Muscle layer of colon (tissue), 2 donors: ENCODE results near the gene ZDHHC8.

ENCODE experiments used
- H3K27ac ChIP-seq: one replicate; pipeline ENCODE4 v1.7.0; 2013; ENCODE audit warnings: low read depth, mild to moderate bottlenecking, low read length, moderate library complexity
- H3K27me3 ChIP-seq, 2 donors: one replicate each; pipeline ENCODE4 v1.7.0; 2013; ENCODE audit warnings: low read length in 2 of 2, mild to moderate bottlenecking in 2 of 2; ENCODE audit not compliant: insufficient read depth in 2 of 2, control insufficient read depth in 1 of 2
- H3K36me3 ChIP-seq: one replicate; pipeline ENCODE4 v1.7.0; 2013; ENCODE audit warnings: mild to moderate bottlenecking, low read length; ENCODE audit not compliant: insufficient read depth
- H3K4me1 ChIP-seq: one replicate; pipeline ENCODE4 v1.7.0; 2013; ENCODE audit warnings: mild to moderate bottlenecking, low read length; ENCODE audit not compliant: insufficient read depth
- H3K4me3 ChIP-seq, 2 donors: one replicate each; pipeline ENCODE4 v1.7.0; 2013; ENCODE audit warnings: low read length in 2 of 2, low read depth in 1 of 2, mild to moderate bottlenecking in 1 of 2, moderate library complexity in 1 of 2
- H3K9ac ChIP-seq: one replicate; pipeline ENCODE4 v1.7.0; 2013; ENCODE audit warnings: low read length
- H3K9me3 ChIP-seq: one replicate; pipeline ENCODE4 v1.7.0; 2013; ENCODE audit warnings: mild to moderate bottlenecking, low read length
- donor health status: abdominal sarcoma.
- donor health status: Adenocarcinoma of cecum.

ZDHHC8 gene

DNA sequence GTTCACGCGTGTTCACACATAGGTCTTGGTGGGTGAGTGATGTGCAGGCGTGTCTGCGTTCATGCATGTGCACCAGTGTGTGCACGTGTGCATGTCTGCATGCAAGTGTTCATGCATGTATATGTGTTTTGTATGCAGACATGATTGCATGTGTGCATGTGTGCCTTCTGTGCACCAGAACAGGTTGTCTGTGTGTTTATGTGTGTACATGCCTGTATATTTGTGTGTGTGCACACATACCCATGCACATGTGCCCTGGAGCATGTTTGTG is 4.9 kb downstream of the ZDHHC8 start:
- Histone ChIP-seq H3K27me3 (no peaks in the 10 kb centered on the region), H3K36me3 (no peaks in the 10 kb centered on the region), H3K4me3 (no peak overlapping the region), H3K9ac (no peak overlapping the region), H3K27ac (no peak overlapping the region), H3K4me1 (peaks cover 60% of the 10 kb centered on the region), H3K9me3 (no peaks in the 10 kb centered on the region)

GRCh38 chr22:20137113-20137512 is 5.5 kb downstream of the ZDHHC8 start:
- Histone ChIP-seq H3K36me3 (no peaks in the 10 kb centered on the region), H3K4me1 (peaks cover 60% of the 10 kb centered on the region), H3K27ac (no peak overlapping the region), H3K9me3 (no peaks in the 10 kb centered on the region), H3K27me3 (no peaks in the 10 kb centered on the region), H3K4me3 (no peak overlapping the region), H3K9ac (no peak overlapping the region)

DNA sequence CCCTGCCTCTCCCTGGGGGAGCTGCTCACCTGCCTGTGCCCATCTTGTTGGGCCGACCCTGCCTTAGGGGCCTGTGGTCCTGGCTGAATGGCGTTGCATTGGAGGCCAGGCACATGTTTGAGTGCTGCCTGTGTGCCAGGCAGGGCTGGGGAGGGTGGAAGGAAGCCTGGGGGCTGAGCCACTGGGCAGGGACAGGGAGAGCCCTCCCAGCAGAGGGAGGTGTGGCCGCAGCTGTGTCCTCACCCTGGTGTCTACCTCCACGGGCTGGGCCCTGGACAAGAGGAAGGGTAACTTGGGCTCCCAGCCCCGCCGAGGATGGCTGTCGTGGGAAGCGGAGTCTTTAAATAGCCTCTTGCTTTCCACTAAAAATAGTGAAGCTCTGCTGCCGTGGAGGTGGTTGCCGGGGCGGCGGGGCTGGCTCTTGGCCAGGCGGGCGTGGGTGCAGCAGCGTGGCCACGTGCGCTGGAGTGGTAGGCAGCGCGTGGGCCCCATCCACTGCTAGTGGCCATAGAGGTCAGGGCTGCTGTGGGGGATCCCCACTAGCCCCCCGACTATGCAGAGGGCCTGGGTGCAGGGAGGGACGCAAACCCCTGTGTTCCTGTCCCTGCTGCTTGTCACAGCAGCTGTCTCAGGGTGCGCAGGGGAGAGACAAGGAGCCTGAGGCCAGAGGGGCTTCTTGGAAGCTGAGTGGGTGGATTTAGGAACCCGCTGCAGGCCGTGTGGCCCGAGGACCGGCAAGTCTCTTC is 6.2 kb downstream of the ZDHHC8 start:
- H3K36me3 ChIP-seq = no peaks in the 10 kb centered on the region
- no peaks in the 10 kb centered on the region for H3K9me3 ChIP-seq
- H3K4me1 ChIP-seq = peaks cover 55% of the 10 kb centered on the region
- H3K4me3 ChIP-seq = no peak overlapping the region
- H3K27ac ChIP-seq = no peak overlapping the region
- no peak overlapping the region for H3K9ac ChIP-seq
- no peaks in the 10 kb centered on the region for H3K27me3 ChIP-seq

DNA sequence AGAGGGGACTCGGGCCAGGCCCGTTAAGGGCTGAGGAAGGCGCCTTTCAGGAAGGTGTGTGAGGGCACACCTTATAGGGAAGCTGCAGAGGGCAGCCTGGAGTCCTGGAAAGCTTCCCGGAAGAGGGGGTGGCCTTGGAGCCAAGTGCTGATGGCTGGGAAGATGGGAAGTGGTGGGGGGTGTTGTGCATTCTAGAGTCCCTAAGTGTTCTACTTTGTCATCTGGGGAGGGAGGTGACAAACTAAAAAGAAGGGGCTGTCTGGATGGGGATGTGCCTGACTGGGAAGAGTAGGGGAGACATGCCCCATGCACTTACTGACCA is 6.8 kb downstream of the ZDHHC8 start:
- Histone ChIP-seq H3K4me1 (peaks cover 50% of the 10 kb centered on the region), H3K27ac (no peak overlapping the region), H3K9ac (no peak overlapping the region), H3K4me3 (no peak overlapping the region), H3K27me3 (no peaks in the 10 kb centered on the region), H3K9me3 (no peaks in the 10 kb centered on the region), H3K36me3 (no peaks in the 10 kb centered on the region)

GRCh38 chr22:20138868-20139267 is 7.3 kb downstream of the ZDHHC8 start:
- H3K36me3 ChIP-seq = no peaks in the 10 kb centered on the region
- peaks cover 45% of the 10 kb centered on the region for H3K4me1 ChIP-seq
- H3K27me3 ChIP-seq = no peaks in the 10 kb centered on the region
- H3K27ac ChIP-seq = no peak overlapping the region
- H3K9me3 ChIP-seq = no peaks in the 10 kb centered on the region
- no peak overlapping the region for H3K4me3 ChIP-seq
- H3K9ac ChIP-seq = no peak overlapping the region

DNA sequence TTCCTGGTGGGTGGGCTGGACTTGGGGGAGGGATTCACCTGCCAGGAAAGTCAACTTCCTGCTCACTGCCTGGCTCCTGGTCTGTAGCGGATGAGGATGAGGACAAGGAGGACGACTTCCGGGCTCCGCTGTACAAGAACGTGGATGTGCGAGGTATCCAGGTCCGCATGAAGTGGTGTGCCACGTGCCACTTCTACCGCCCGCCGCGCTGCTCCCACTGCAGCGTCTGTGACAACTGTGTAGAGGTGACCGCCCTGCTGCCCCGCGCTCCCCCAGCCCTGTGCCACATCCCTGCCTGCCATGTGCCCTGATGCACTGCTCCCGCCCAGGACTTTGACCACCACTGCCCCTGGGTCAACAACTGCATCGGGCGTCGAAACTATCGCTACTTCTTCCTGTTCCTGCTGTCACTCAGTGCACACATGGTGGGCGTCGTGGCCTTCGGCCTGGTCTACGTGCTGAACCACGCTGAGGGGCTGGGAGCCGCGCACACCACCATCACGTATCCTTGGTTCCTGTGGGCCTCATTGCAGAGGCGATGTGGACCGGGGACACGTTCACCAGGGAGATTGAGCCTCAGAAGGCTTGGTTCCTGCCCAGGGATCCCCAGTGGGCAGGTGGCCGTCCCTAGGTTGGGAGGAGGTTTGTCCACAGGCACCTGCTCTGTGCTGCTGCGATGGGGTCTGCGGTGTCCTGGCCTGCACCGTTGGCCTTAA is 7.9 kb downstream of the ZDHHC8 start:
- Histone ChIP-seq H3K36me3 (no peaks in the 10 kb centered on the region), H3K4me1 (peaks cover 38% of the 10 kb centered on the region), H3K9me3 (no peaks in the 10 kb centered on the region), H3K9ac (no peak overlapping the region), H3K27me3 (no peaks in the 10 kb centered on the region), H3K27ac (no peak overlapping the region), H3K4me3 (no peak overlapping the region)

GRCh38 chr22:20140107-20140445 is 8.5 kb downstream of the ZDHHC8 start:
- H3K4me3 ChIP-seq = no peak overlapping the region
- H3K36me3 ChIP-seq = no peaks in the 10 kb centered on the region
- no peaks in the 10 kb centered on the region for H3K27me3 ChIP-seq
- H3K9ac ChIP-seq = no peak overlapping the region
- H3K27ac ChIP-seq = no peak overlapping the region
- no peaks in the 10 kb centered on the region for H3K9me3 ChIP-seq
- peaks cover 34% of the 10 kb centered on the region for H3K4me1 ChIP-seq

- Histone ChIP-seq H3K36me3 (no peaks in the 10 kb centered on the region), H3K27me3 (no peaks in the 10 kb centered on the region), H3K27ac (no peak overlapping the region), H3K4me3 (no peak overlapping the region), H3K9me3 (no peaks in the 10 kb centered on the region), H3K9ac (no peak overlapping the region), H3K4me1 (peaks cover 30% of the 10 kb centered on the region)
Measured at GRCh38 chr22:20140521-20140964, 8.9 kb downstream of the ZDHHC8 start.

- H3K36me3 ChIP-seq = no peaks in the 10 kb centered on the region
- H3K27me3 ChIP-seq = no peaks in the 10 kb centered on the region
- peaks cover 22% of the 10 kb centered on the region for H3K4me1 ChIP-seq
- H3K4me3 ChIP-seq = no peak overlapping the region
- H3K9me3 ChIP-seq = no peaks in the 10 kb centered on the region
- no peak overlapping the region for H3K9ac ChIP-seq
- no peak overlapping the region for H3K27ac ChIP-seq
Measured at GRCh38 chr22:20141186-20142077, 9.8 kb downstream of the ZDHHC8 start.

DNA sequence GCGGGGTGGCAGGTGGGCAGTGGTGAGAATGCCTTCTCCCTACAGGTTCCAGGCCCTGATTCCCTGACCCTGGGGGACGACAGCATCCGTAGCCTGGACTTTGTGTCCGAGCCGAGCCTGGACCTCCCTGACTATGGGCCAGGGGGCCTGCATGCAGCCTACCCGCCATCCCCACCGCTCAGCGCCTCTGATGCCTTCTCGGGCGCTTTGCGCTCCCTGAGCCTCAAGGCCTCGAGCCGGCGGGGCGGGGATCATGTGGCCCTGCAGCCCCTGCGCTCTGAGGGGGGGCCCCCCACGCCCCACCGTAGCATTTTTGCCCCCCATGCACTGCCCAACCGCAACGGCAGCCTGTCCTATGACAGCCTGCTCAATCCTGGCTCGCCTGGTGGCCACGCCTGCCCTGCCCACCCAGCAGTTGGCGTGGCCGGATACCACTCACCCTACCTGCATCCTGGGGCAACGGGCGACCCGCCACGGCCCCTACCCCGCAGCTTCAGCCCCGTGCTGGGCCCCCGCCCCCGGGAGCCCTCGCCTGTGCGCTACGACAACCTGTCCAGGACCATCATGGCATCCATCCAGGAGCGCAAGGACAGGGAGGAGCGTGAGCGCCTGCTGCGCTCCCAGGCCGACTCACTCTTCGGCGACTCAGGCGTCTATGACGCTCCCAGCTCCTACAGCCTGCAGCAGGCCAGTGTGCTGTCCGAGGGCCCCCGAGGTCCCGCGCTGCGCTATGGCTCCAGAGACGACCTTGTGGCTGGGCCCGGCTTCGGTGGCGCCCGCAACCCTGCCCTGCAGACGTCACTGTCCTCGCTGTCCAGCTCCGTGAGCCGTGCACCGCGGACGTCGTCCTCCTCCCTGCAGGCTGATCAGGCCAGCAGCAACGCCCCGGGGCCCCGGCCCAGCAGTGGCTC is 11.4 kb downstream of the ZDHHC8 start:
- no peaks in the 10 kb centered on the region for H3K36me3 ChIP-seq

More for the DNA sequence above, 11.4 kb downstream of the ZDHHC8 start:
- H3K9ac ChIP-seq = no peak overlapping the region
- H3K27ac ChIP-seq = no peak overlapping the region
- H3K4me3 ChIP-seq = no peak overlapping the region
- no peaks in the 10 kb centered on the region for H3K27me3 ChIP-seq
- no peaks in the 10 kb centered on the region for H3K9me3 ChIP-seq
- H3K4me1 ChIP-seq = peaks cover 6% of the 10 kb centered on the region
